ENCODE data around the gene SPDYE6.
"Not testable (repeated sequence)": the region's sequence is repeated elsewhere in the genome, so short reads cannot be mapped to it uniquely, and the experiment has no call there.

Gene SPDYE6, protein sequence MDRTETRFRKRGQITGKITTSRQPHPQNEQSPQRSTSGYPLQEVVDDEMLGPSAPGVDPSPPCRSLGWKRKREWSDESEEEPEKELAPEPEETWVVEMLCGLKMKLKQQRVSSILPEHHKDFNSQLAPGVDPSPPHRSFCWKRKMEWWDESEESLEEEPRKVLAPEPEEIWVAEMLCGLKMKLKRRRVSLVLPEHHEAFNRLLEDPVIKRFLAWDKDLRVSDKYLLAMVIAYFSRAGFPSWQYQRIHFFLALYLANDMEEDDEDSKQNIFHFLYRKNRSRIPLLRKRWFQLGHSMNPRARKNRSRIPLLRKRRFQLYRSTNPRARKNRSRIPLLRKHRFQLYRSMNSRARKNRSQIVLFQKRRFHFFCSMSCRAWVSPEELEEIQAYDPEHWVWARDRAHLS

DNA sequence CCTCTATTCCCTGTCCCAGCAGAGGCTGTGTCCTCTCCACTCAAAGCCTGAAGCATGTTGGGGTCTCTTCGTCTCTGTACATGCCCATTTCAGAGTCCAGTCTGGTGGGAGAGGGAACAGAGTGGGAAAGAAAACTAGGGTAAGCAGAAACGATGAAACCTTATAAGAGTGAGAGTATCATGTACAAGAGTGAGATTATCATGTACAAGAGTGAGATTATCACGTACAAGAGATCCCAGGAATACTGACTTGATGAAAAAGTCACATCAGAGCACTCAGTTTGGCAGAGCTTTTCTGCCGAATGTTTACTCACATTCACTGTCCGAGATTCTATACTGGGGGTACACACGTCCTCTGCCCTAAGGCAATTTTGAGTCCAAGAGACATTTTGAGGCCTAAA lies at the start of gene SPDYE6:
Gene SPDYE6 (minus strand): TSS at position 101 of the 400 bp plus-strand sequence. CDS start 421 bp downstream, outside the sequence.
- DNase-seq: not testable (repeated sequence)

DNA sequence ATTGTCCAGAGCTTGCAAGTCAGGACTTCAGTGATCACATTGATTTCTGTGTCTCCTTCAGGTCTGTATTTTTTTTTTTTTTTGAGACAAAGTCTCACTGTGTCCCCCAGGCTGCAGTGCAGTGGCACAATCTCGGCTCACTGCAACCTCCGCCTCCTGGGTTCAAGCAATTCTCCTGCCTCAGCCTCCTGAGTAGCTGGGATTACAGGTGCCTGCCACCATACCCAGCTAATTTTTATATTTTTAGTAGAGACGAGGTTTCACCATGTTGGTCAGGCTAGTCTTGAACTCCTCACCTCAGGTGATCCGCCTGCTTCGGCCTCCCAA lies 48.6 kb upstream of the SPDYE6 start:
- DNase-seq: not testable (repeated sequence)

DNA sequence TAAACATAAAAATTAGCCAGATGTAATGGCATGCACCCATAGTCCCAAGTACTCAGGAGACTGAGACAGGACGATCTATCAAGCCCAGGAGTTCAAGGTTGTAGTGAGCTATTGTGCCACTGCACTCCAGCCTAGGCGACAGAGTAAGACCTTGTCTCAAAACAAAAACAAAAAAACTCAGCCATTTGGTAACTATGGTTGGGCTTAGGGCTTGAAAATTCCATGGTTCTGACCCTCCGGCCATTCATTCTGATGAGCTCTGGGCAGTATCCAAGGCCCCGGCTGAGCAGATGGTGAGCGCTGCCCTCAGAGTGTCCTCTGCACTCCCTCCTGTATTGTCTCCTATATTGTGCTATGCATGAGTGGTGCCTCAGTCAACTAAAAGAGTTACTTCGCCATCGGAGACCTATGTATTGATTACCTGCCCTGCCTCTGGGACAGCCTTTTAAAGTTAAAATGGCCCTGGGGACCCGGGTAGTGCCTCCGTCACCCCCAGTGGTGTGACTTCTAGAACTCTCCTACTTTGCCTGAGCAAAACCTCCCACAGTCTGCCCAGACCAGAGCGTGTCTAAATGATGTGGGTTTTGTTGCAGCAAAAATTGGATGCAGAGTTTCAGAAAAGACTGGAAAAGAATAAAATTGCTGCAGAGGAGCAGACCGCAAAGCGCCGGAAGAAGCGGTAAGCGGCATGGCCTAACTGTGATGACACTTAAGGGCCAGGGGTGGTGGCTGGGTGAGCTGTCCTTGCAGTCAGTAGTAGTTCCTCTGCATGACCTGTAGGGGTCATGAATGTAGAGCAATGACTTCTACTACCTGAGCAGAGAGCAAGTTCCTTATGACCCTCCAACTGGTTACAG lies 48.0 kb upstream of the SPDYE6 start:
- peak; percentile 72 for DNase-seq

DNA sequence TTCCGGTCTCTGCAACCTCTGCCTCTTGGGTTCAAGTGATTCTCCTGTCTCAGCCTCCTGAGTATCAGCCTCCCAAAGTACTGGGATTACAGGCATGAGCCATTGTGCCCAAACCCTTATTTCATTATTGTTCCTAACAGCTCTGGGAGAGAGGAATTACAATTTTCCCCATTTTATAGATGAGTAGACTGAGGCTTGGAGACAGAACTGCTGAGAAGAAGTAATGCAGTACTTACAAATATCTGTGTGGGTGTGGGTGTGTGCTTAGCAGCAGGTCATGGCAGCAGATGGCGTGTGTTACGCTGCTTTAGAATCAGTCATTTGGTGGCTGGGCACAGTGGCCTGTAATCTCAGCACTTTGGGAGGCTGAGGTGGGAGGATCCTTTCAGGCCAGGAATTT lies 47.3 kb upstream of the SPDYE6 start:
- DNase-seq: no peak

DNA sequence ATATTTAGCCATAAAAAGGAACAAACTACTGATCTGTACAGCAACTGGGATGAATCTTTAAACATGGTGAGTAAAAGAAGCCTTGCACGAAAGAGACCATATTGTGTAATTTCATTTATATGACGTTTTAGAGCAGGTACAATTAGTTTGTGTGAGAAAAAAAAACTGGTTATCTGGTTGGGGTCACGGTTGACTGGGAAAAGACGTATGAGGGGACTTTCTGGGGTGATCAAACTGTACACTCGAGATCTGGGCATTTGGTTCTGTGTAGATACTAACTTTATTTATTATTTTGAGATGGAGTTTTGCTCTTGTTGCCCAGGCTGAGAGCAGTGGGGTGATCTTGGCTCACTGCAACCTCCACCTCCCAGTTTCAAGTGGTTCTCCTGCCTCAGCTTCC lies 44.1 kb upstream of the SPDYE6 start:
- no peak for DNase-seq

DNA sequence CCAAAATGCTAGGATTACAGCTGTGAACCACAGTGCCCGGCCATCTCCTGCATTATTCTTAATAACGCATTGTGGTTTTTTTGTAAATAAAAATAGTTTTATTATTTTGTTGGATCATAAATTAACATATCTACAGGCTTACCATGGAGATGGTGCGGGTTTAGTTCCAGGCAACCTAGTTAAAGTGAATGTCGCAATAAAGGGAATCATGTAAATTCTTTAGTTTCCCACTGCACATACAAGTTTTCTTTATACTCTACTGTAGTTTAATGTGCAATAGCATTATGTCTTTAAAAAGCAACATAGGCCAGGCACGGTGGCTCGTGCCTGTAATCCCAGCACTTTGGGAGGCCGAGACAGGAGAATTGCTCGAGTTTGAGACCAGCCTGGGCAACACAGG lies 42.3 kb upstream of the SPDYE6 start:
- DNase-seq: no peak

DNA sequence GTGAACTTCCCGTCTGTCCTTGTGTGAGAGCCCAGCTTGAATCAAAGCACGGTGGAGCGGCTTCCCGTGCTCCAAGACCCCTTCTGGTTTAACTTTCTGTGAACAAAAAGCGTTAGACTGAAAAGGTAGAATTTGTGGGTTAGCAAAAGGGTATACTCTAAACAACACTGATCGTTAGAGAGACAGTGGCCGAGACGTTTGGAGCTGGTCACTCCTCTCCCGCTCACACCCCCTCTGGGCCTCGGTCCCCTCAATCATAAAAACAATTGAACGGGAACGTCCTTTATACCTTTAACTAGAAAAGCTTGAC lies 40.4 kb upstream of the SPDYE6 start:
- no peak for DNase-seq

DNA sequence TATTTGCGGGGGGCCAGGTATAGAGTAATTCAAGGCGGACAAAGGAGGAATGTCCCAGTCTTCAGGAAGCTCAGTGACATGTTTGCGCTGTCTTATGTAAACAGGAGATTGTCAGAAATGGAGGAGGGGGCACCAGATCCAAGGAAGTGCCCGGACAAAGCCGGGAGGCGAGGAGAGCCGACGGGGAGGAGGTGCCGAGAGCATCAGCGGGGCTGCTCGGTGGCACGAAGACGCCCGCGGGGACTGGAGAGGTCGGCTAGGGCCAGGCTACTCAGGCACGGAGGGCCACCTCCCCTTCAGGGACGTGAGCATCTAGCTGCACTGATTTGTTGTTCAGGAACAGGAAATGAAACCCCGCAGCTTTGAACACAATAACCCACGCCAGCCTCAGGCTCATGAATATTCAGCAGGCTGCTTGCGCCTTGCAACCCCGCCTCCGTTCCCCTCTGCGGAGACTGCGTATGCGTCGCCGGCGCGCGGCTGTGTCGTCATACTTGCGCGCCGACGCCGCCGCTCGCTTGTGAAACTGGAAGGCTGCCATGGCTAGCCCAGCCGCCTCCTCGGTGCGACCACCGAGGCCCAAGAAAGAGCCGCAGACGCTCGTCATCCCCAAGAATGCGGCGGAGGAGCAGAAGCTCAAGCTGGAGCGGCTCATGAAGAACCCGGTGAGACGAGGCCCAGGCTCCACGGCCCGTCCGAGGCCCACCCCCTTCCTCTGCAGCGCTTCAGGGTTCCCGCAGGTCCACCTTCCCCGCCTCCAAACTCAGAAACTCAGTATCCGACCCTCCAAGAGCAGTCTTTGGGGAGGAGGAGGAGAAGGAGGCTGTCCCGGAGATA lies 39.8 kb upstream of the SPDYE6 start, which contains the start of gene PRKRIP1:
Gene PRKRIP1 (plus strand): TSS at position 491 of the 837 bp plus-strand sequence. CDS start 49 bp downstream, at position 540.
- DNase-seq: peak; percentile 91

DNA sequence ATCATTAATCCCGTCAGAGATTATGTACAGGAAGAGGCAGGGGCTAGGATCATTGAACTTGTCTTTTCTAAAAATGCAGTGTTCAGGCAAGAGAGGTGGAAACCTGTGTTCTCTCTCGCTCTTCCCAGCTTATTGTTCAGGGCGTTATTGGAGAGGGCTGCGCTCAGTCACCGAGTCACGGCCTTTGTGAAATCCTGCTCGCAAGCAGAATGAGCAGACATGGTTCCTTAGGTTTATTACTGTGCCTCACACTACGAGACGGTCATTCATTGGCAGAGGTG lies 39.3 kb upstream of the SPDYE6 start:
- DNase-seq: no peak

DNA sequence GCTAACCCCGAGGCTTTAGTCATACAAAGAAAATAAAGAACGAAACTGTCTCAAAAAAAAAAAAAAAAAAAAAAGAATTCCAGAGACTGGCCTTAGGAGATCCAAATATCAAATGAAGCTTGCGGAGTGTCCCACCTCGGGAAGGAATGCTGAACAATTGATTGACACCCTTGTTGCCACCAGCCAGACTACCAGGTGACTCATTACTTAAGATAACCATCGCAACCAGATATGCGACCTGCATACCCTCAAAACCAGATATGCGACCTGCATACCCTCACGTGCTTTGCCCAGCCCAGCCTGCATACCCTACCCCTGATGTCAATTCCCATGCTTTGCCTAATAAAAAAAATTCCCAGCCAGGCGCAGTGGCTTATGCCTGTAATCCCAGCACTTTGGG lies 37.2 kb upstream of the SPDYE6 start:
- no peak for DNase-seq

DNA sequence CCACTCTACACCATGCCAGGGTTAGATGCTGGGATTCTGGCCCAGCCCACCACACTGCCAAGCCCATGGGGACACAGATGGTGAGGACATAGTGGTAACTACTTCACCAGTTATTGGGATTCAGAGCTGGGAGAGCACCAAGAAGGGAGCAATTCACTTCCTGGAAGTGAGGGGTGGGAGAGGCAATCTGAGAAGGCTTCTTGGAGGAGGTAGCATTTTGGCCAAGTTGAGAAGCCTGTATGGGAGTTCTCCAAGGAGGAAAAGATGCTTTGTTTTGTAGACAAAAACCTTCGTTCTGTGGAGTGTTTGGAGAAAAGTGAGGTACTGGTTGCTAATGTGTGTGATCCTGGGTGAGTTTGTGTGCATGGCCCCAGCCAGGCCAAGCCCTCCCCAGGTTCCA lies 36.1 kb upstream of the SPDYE6 start:
- DNase-seq: no peak

DNA sequence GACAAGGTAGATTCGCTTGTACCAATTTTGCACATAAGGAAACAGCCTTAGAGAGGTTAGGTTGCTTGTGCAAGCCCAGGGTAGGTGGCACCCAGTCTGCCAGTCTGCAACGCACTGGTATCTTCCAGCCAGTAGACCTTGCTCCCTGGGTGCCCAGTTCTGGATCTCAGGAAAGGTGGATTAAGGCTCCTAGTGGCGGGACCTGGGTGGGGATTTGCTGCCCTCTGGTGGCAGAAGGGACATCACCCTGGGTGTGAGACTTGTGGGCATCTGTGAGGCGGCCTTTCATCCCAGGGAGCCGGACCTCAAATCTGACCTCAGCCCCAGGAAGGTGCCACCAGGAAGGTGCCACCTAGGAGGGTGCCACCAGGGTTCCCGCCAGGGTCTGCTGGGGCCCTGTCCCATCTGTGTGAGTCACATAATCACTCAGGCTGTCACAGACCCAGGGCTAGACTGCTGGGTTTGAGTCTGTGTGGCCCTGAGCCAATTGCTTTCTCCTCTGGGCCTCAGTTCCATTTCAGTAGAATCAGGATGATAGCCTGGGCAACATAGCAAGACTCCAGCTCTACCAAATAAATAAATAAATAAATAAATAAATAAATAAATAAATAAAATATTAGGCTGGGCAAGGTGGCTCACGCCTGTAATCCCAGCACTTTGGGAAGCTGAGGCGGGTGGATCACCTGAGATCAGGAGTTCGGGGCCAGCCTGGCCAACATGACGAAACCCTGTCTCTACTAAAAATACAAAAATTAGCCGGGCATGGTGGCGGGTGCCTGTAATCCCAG lies 34.6 kb upstream of the SPDYE6 start:
- DNase-seq: peak; percentile 68

DNA sequence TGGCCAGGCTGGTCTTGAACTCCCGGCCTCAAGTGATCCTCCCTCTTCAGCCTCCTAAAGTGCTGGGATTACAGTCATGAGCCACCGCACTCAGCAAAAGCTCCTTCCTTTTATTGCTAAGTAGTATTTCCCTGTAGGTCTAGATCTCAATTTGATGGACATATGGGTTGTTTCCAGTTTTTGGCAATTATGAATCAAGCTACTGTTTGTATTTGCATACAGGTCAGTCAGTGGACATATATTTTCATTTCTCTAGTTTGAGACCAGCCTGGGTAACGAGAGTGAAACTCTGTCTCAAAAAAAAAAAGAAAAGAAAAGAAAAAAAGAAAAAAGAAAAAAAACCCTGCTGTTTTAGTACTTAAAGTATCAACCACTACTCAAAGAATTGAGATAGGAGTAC lies 33.6 kb upstream of the SPDYE6 start:
- no peak for DNase-seq

DNA sequence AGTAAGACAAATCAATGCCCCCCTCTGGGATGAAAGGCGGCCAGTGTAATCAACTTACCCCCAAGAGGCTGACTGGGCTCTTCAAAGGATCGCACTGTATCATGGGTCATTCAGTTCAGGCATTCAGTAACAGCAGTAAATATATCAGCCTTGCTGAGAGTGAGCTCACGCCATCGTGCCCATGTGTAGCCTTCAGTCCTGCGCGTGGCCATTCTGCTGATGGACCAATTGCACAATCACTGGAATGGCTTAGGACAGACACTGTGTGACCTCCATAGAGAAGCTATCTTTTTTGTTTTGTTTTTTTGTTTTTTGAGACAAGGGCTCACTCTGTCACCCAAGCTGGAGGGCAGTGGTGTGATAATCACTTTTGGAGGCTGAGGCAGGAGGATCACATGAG lies 30.8 kb upstream of the SPDYE6 start:
- DNase-seq: no peak

DNA sequence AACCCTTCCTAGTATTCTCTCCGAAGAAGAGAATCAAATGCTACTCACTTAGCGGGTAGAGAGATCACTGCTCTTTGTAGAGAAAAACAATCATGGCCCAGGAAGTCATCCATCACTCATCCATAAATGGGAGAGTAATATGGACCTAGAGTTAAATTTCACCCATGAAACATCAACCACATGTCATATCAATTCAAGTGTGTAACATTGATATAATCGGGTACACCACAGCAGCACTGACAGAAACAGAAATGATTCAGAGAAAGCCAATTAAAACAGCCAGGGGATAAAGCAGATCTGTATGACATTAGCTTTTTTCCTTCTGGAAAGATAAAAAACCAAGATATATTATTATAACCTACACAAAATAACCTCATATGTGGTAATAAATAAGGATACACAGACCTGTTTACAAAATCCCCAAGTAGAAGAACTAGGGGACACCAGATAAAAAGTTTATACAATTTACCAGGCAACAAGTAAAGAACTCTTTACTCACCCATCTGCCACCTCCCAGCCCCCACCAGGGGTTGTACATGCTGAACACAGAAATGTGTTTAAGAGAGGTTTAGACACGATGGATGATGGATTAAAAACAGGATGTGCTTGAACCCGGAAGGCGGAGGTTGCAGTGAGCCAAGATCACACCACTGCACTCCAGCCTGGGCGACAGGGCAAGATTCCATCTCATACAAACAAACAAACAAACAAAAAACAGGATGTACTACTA lies 25.6 kb upstream of the SPDYE6 start:
- DNase-seq: not testable (repeated sequence)

DNA sequence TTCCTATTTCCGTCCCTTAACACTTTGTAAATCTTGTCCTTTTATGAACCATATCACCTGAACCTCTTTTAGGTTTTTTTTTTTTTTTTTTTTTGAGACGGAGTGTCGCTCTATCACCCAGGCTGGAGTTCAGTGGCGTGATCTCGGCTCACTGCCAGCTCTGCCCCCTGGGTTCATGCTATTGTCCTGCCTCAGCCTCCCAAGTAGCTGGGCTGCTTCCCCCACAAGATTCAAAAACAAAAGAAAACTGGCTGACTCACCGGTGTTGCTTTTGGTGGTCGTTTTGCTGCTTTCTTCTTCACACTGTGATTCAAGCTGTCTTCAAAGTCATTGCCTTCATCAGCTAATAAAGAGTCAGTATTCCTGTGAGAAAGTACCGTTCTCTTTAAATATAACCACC lies 24.6 kb upstream of the SPDYE6 start:
- DNase-seq: not testable (repeated sequence)

DNA sequence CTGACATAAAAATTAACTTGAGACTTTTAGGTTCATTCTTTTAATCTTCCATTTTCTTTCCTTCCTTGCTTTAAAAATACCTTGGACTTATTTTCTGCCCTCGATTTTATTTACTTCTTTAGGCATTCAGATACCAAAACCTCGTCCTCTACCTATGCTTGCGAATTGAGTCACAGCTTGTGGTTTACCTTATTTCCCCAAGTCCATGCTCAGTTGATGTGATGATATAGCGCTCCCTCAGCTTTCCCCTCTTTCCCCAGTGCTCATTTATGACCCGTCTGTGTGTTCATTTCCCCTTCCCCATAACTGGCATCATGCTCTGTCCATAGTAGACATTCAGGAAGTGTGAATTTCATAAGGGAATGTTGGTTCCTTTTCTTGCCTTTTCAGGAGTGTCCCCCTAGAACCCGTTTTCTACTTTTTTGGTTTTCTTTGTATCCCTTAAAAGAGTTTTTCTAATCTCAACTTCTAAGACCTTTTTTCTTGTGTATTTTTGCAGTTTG lies 20.8 kb upstream of the SPDYE6 start:
- DNase-seq: no peak

DNA sequence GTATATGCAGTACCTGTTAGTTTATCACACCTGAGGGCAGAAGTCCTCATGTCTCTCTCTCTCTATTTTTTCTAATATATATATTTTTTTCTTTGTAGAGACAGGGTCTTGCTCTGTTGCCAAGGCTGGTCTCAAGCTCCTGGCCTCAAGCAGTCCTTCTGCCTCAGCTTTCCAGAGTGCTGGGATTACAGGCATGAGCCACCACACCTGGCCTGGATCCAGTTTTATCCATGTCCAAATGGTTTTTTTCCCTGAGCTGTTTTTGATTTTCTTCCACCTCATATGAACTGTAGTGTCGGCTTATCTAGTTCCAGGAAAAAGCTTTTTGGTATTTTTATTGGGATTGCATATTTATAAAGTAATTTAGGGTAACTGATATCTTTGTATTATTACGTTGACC lies 16.6 kb upstream of the SPDYE6 start:
- DNase-seq: not testable (repeated sequence)

DNA sequence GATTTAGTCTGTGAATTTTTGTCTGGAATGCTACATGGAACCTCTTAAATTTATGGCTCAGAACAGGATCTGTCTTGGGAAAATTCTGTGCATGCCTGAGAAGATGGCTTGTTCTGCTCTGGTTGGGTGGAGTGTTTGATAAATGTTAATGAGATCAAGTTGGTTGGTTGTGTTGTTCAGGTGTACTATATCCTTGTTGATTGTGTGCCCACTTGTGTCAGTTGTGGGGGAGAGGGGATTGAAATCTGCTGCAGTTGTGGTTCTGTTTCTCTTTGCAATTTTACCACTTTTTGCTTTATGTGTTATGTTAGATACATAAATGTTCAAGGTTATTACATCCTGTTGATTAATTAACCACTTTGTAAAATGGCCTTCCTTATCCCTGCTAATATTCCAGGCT lies 13.8 kb upstream of the SPDYE6 start:
- not testable (repeated sequence) for DNase-seq

DNA sequence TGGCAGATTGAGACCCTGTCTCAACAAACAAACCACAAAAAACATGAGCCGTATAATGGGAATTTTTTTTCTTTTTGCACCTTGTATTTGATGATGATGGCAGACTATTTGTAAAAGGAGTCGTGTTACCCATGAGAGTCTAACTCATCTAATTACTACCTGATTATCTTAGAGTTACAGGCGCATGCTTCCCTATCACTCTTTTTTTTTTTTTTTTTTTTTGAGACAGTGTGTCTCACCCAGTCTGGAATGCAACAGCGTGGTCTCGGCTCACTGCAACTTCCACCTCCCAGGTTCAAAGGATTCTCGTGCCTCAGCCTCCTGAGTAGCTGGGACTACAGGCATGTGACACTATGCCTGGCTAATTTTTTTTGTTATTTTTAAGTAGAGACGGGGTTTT lies 9.1 kb upstream of the SPDYE6 start:
- not testable (repeated sequence) for DNase-seq

DNA sequence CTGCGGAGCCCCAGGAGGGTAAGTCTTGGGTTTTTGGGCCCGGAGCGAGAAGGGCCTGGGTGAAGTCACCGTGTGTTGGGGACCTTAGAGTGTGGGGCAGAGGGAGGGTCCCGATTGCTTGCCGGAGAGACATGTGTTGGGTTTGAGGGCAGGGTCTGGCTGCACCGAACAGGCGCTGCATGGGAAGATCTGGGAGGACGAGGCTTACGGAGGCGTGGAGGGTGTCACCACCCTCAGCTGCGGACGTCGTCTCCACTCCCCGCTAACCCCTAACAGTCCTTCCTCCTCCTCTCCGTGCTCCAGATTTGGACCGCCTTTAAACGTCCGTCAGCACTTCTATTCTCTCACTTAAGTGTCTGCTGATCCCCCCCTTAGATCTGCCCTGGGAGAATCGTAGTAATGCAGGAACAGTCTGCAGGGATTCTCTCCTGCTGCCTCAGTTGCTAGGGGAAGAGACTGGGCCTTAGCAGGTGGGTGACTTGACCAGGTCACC lies 8.2 kb upstream of the SPDYE6 start:
- not testable (repeated sequence) for DNase-seq
